Smooth muscle cell (in vitro differentiated cells): Measurements from ENCODE around the gene KCTD17. TPM values are rescaled to one million over a fixed set of nuclear protein-coding genes. Genes with fewer than 3 reads are reported as not detected.

Source experiments
- DNase-seq: peaks from one replicate; lab custom pipeline; 2025; ENCODE audit not compliant: unreplicated experiment; lab: John Stamatoyannopoulos, UW
- H2AFZ ChIP-seq: fragments of 200-600 bp; sonication (generic); 2 replicates; pipeline ENCODE4 v1.6.0; 2016; ENCODE audit warnings: antibody characterized with exemption, low read depth, mild to moderate bottlenecking
- H3F3A ChIP-seq: fragments of 200-600 bp; sonication (generic); 2 replicates; pipeline ENCODE4 v1.6.0; 2017; ENCODE audit warnings: antibody characterized with exemption, low read depth
- H3K27ac ChIP-seq: fragments of 200-600 bp; sonication (generic); 2 replicates; pipeline ENCODE4 v1.5.1; 2016; ENCODE audit warnings: low read depth, mild to moderate bottlenecking
- H3K27me3 ChIP-seq: fragments of 200-600 bp; sonication (generic); 2 replicates; pipeline ENCODE4 v1.6.1; 2016; ENCODE audit warnings: low read depth, mild to moderate bottlenecking
- H3K36me3 ChIP-seq: fragments of 200-600 bp; sonication (generic); 2 replicates; pipeline ENCODE4 v1.5.1; 2016; ENCODE audit warnings: low read depth
- H3K4me1 ChIP-seq: fragments of 200-600 bp; sonication (generic); 2 replicates; pipeline ENCODE4 v1.5.1; 2016; ENCODE audit warnings: low read depth
- H3K4me2 ChIP-seq: fragments of 200-600 bp; sonication (generic); 2 replicates; pipeline ENCODE4 v1.6.0; 2016; ENCODE audit warnings: mild to moderate bottlenecking
- H3K4me3 ChIP-seq: fragments of 200-600 bp; sonication (generic); 2 replicates; pipeline ENCODE4 v1.5.1; 2016; ENCODE audit warnings: mild to moderate bottlenecking
- H3K79me2 ChIP-seq: fragments of 200-600 bp; sonication (generic); 2 replicates; pipeline ENCODE4 v1.6.0; 2016; ENCODE audit warnings: low read depth, mild to moderate bottlenecking
- H3K9ac ChIP-seq: fragments of 200-600 bp; sonication (generic); 2 replicates; pipeline ENCODE4 v1.6.0; 2016; ENCODE audit warnings: low read depth
- H3K9me3 ChIP-seq: fragments of 200-600 bp; sonication (generic); replicated peaks from 2 replicates; pipeline ENCODE4 v1.5.1; 2016; ENCODE audit warnings: low read depth
- H4K20me1 ChIP-seq: fragments of 200-600 bp; sonication (generic); 2 replicates; pipeline ENCODE4 v1.6.0; 2016; ENCODE audit warnings: low read depth
- CTCF ChIP-seq: fragments of 200-600 bp; sonication (generic); IDR thresholded peaks from 2 replicates; pipeline ENCODE4 v1.5.1; 2017; ENCODE audit warnings: borderline replicate concordance, mild to moderate bottlenecking, antibody characterized with exemption; ENCODE audit not compliant: insufficient read depth, poor library complexity, severe bottlenecking
- WGBS: methylation state at CpG from one replicate; pipeline ENCODE4 v1.1.7; 2016; ENCODE audit warnings: low lambda C conversion rate; 5-methylcytosine and 5-hydroxymethylcytosine counted together
- polyA plus RNA-seq: library from polyadenylated mRNA; unstranded; fragments of >200 nt; fragmentation: Nextera tagmentation; extraction: Ambion mirVana; gene quantifications from 2 replicates; pipeline ENCODE4 v1.2.1, GENCODE V29; 2016
- total RNA-seq: library from RNA; depleted of rRNA; stranded (reverse); fragments of >200 nt; gene quantifications from 2 replicates; pipeline ENCODE4 v1.2.3, GENCODE V29; 2014

Gene KCTD17
- total and polyA plus RNA-seq, 2 experiments from 2014 or later, result 20.0 to 36.9 TPM

- Histone ChIP-seq H3K79me2 (no peaks in the 10 kb centered on the region), H3K27me3 (peaks cover 27% of the 10 kb centered on the region), H4K20me1 (no peaks in the 10 kb centered on the region), H3K27ac (no peak overlapping the region), H3F3A (no peaks in the 10 kb centered on the region), H3K4me2 (no peak overlapping the region), H3K9me3 (no peaks in the 10 kb centered on the region), H3K9ac (no peak overlapping the region), H3K36me3 (no peaks in the 10 kb centered on the region), H3K4me3 (no peak overlapping the region), H3K4me1 (no peaks in the 10 kb centered on the region), H2AFZ (no peak overlapping the region)
- TF ChIP-seq CTCF, result no peak
- 77% methylated on average over 3 of the region's 3 CpGs for WGBS
- no peak for DNase-seq
Measured at GRCh38 chr22:37065180-37065579, 13.6 kb downstream of the KCTD17 start.

- no peak overlapping the region for H3K27ac ChIP-seq
- peaks cover 34% of the 10 kb centered on the region for H3K27me3 ChIP-seq
- no peak for TF ChIP-seq CTCF
- H3K9ac ChIP-seq, result no peak overlapping the region
- H3K9me3 ChIP-seq, result no peaks in the 10 kb centered on the region
- no peaks in the 10 kb centered on the region for H3K4me1 ChIP-seq
- H4K20me1 ChIP-seq, result no peaks in the 10 kb centered on the region
- H3F3A ChIP-seq, result no peaks in the 10 kb centered on the region
- DNase-seq, result no peak
- H3K4me3 ChIP-seq, result no peak overlapping the region
- H2AFZ ChIP-seq, result no peak overlapping the region
- H3K79me2 ChIP-seq, result no peaks in the 10 kb centered on the region
- WGBS, result 95% methylated on average over 9 of the region's 9 CpGs
- no peaks in the 10 kb centered on the region for H3K36me3 ChIP-seq
- no peak overlapping the region for H3K4me2 ChIP-seq
Measured at GRCh38 chr22:37065961-37066360, 14.4 kb downstream of the KCTD17 start.

GRCh38 chr22:37067428-37067827 is 15.9 kb downstream of the KCTD17 start:
- Histone ChIP-seq H3K9ac (no peak overlapping the region), H3K27me3 (peaks cover 34% of the 10 kb centered on the region), H2AFZ (no peak overlapping the region), H3F3A (no peaks in the 10 kb centered on the region), H3K79me2 (no peaks in the 10 kb centered on the region), H3K4me1 (no peaks in the 10 kb centered on the region), H3K9me3 (no peaks in the 10 kb centered on the region), H4K20me1 (no peaks in the 10 kb centered on the region), H3K4me3 (no peak overlapping the region), H3K27ac (no peak overlapping the region), H3K4me2 (no peak overlapping the region), H3K36me3 (no peaks in the 10 kb centered on the region)
- DNase-seq, result no peak
- WGBS, result 83% methylated on average over 10 of the region's 10 CpGs
- TF ChIP-seq CTCF, result no peak

GRCh38 chr22:37068859-37069258 is 17.3 kb downstream of the KCTD17 start:
- Histone ChIP-seq H3K79me2 (no peaks in the 10 kb centered on the region), H3K4me2 (no peak overlapping the region), H3K36me3 (no peaks in the 10 kb centered on the region), H3K4me3 (no peak overlapping the region), H3K4me1 (no peaks in the 10 kb centered on the region), H2AFZ (no peak overlapping the region), H3K27me3 (peaks cover 37% of the 10 kb centered on the region), H3F3A (no peaks in the 10 kb centered on the region), H3K9me3 (no peaks in the 10 kb centered on the region), H3K9ac (no peak overlapping the region), H3K27ac (no peak overlapping the region), H4K20me1 (no peaks in the 10 kb centered on the region)
- no peak for DNase-seq
- 9% methylated on average over 35 of the region's 36 CpGs for WGBS
- no peak for TF ChIP-seq CTCF
